GM19438 (cell line): ENCODE results near the gene GPR22.

ENCODE experiments used
- ATAC-seq: cut with Tn5 transposase; IDR thresholded peaks from one replicate; pipeline ENCODE4 v1.9.1; 2021; ENCODE audit warnings: low read depth; ENCODE audit not compliant: unreplicated experiment

Gene GPR22

GRCh38 chr7:107469929-107470328, at the start of gene GPR22:
TSS of gene GPR22 (plus strand) at chr7:107470057. CDS start at chr7:107474061, 4,004 bp downstream.
- no peak for ATAC-seq

GRCh38 chr7:107427462-107427861, 42.4 kb upstream of the GPR22 start:
- no peak for ATAC-seq

GRCh38 chr7:107428642-107429041, 41.2 kb upstream of the GPR22 start:
- no peak for ATAC-seq

GRCh38 chr7:107430057-107430456, 39.8 kb upstream of the GPR22 start:
- ATAC-seq = no peak

GRCh38 chr7:107432261-107432660, 37.6 kb upstream of the GPR22 start:
- ATAC-seq = no peak

GRCh38 chr7:107435749-107436148, 34.1 kb upstream of the GPR22 start:
- ATAC-seq = no peak

GRCh38 chr7:107439025-107439424, 30.8 kb upstream of the GPR22 start:
- ATAC-seq = no peak

- no peak for ATAC-seq
These were observed 28.1 kb upstream of the GPR22 start for GRCh38 chr7:107441581-107442422.

- ATAC-seq = no peak
These were observed 27.2 kb upstream of the GPR22 start for GRCh38 chr7:107442678-107443077.

GRCh38 chr7:107446531-107446930, 23.3 kb upstream of the GPR22 start:
- no peak for ATAC-seq

GRCh38 chr7:107446988-107447387, 22.9 kb upstream of the GPR22 start:
- ATAC-seq = no peak

GRCh38 chr7:107450970-107451369, 18.9 kb upstream of the GPR22 start:
- no peak for ATAC-seq

- ATAC-seq = no peak
These were observed 16.5 kb upstream of the GPR22 start for GRCh38 chr7:107453388-107453787.

- ATAC-seq = no peak
These were observed 7.8 kb upstream of the GPR22 start for GRCh38 chr7:107461938-107462533.

- ATAC-seq = no peak
These were observed 6.4 kb upstream of the GPR22 start for GRCh38 chr7:107463139-107464078.

GRCh38 chr7:107464666-107465226, 5.1 kb upstream of the GPR22 start:
- ATAC-seq = no peak

GRCh38 chr7:107467972-107468371, 1.9 kb upstream of the GPR22 start:
- no peak for ATAC-seq

GRCh38 chr7:107468824-107469223, 1.0 kb upstream of the GPR22 start:
- no peak for ATAC-seq

GRCh38 chr7:107471292-107472070, 1.6 kb downstream of the GPR22 start:
- no peak for ATAC-seq

- no peak for ATAC-seq
These were observed 2.3 kb downstream of the GPR22 start for GRCh38 chr7:107472116-107472515.
